Liver (tissue), 3 donors: Measurements from ENCODE around the gene CAST.

ENCODE experiments used
- EGR1 ChIP-seq, 2 donors: IDR thresholded peaks; 2 replicates each; pipeline ENCODE4 v1.6.1; 2016 to 2018; ENCODE audit warnings: antibody characterized with exemption in 2 of 2, low read depth in 2 of 2
- FOXA1 ChIP-seq: IDR thresholded peaks from 2 replicates; pipeline ENCODE4 v1.6.1; 2016; ENCODE audit warnings: antibody characterized with exemption
- RAD21 ChIP-seq, 2 donors: IDR thresholded peaks; 2 replicates each; pipeline ENCODE4 v1.6.1; 2016; ENCODE audit warnings: antibody characterized with exemption in 2 of 2, mild to moderate bottlenecking in 2 of 2
- TF ChIP-seq, protein P1 (sequence below): fragments of 150-350 bp; IDR thresholded peaks from 2 replicates; pipeline ENCODE4 v1.5.1; 2017; ENCODE audit warnings: improper control_type of control experiment, low read depth, low read length; ENCODE audit not compliant: missing input control
- TF ChIP-seq, protein P2 (sequence below): IDR thresholded peaks from 2 replicates; pipeline ENCODE4 v1.6.1; 2016; ENCODE audit warnings: antibody characterized with exemption
- donor health status: healthy.
- donor health status: healthy.

DNA sequence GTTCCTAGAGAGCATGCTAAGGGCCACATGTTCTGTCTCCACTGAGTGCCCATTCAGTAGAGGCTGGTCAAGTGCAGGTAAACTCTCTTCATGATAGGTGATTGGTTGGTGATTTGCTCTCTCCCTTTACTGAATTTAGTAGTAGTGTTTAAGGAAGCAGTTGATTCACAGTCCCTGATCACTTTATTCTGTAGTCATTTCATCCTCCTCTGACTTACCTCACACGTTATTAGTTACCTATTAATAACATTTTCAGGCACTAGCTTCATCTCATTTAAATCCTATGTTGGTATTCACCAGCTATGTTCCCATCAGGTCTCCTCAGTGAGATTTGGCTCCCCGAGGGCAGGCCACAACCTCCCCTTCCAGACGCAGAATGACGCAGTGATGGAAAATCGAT, 93.7 kb downstream of the CAST start:
- TF ChIP-seq RAD21 (IDR thresholded peaks at IDR 0.05): no peak
- TF ChIP-seq, protein P1, sequence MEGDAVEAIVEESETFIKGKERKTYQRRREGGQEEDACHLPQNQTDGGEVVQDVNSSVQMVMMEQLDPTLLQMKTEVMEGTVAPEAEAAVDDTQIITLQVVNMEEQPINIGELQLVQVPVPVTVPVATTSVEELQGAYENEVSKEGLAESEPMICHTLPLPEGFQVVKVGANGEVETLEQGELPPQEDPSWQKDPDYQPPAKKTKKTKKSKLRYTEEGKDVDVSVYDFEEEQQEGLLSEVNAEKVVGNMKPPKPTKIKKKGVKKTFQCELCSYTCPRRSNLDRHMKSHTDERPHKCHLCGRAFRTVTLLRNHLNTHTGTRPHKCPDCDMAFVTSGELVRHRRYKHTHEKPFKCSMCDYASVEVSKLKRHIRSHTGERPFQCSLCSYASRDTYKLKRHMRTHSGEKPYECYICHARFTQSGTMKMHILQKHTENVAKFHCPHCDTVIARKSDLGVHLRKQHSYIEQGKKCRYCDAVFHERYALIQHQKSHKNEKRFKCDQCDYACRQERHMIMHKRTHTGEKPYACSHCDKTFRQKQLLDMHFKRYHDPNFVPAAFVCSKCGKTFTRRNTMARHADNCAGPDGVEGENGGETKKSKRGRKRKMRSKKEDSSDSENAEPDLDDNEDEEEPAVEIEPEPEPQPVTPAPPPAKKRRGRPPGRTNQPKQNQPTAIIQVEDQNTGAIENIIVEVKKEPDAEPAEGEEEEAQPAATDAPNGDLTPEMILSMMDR: no peak
- no peak for TF ChIP-seq FOXA1
- TF ChIP-seq EGR1 (IDR thresholded peaks at IDR 0.05; ENCODE audit: low read depth in 2 of 2): no peak
- TF ChIP-seq, protein P2, sequence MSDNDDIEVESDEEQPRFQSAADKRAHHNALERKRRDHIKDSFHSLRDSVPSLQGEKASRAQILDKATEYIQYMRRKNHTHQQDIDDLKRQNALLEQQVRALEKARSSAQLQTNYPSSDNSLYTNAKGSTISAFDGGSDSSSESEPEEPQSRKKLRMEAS: no peak
